ENCODE data around the gene B4GALNT3.

The B4GALNT3 gene

DNA sequence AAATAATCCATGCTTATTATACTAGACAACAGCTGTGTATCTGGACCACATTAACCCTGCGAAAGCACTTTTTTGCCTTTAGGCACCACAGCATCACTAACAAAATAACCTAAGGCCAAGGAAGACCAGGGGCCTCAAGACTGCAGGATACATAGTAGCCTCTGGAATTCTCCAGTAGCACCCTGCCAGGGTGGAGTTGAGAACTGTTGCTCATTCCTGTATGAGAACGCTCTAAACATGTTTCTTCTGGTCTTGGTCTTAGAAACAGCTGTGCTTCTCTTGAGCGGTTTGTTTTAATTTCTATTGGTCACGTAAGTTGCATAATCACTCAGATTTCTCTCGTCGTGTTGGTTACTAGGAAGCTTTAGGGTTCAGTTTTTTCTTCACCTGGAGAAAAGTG is 7.9 kb downstream of the B4GALNT3 start:
- DNase-seq (ENCODE audit: low spot score), result no peak

DNA sequence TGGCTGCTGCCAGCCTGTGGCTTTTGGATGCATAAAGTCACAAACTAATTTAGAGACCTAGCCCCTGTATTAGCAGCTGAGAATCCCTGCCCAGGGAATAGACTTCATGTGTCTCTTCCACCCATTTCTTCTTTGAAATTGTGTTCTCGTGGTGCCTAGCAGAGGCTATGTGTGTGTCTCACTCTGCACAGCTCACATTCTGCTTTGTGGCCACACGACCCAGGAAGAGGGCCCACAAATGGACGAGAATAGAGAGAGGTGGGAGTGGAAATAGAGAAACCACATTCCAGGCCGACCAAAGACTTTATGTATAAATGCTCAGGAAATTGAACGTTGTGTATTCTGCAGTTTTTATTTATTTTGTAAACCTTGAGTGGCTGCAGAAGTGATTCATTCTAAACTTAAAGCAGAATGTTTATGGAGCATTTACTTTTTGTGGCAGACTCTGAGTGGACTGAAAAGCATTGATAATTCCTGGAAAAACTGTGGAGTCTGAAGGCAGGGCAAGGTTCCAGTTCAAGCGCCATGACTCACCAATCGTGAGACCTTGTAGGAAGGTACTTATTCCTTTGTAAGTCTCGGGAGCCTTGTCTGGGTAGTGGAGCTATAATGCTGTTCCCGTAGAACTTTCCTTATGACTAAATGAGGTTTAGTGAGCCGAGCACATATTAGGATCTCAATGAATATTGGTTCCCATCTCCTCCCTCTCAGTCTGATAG is 9.1 kb downstream of the B4GALNT3 start:
- DNase-seq (ENCODE audit: low spot score), result no peak

DNA sequence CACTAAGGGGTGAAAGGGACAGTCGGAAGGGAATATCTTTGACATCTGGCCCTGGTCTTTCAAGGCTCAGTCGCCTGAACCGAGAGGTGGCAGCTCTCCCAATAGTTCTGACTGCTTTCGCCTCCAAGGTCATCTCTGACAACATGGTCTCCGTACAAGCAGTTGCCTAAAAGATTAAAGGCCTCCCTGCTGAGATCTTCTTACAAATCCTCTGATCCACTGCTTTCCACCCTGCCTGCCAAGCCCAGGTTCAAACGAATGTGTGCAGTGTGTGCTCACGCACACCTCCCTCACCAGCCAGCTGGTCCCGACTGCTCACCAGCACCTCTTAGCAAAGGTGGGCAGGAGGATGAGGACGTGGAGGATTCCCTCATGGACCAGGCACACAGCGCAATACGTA is 10.4 kb downstream of the B4GALNT3 start:
- DNase-seq (ENCODE audit: low spot score), result no peak

DNA sequence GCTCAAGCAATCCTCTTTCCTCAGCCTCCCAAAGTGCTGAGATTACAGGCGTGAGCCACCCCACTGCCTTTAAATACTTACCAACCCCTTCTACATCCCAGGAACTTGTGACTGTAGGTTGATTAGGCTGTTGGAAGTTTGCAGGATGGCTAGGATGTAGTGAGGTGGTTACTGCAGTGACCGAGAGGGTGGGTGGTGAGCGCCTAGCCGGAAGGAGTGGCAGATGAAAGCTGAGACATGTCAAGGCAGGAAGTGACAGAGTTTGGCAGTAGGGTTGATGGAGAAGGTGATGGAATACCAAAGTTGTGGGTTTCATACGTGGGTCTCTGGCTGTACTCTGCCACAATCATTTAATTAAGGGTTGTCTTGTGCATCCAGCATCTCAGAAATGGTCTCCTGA is 13.5 kb downstream of the B4GALNT3 start:
- DNase-seq (ENCODE audit: low spot score), result no peak

DNA sequence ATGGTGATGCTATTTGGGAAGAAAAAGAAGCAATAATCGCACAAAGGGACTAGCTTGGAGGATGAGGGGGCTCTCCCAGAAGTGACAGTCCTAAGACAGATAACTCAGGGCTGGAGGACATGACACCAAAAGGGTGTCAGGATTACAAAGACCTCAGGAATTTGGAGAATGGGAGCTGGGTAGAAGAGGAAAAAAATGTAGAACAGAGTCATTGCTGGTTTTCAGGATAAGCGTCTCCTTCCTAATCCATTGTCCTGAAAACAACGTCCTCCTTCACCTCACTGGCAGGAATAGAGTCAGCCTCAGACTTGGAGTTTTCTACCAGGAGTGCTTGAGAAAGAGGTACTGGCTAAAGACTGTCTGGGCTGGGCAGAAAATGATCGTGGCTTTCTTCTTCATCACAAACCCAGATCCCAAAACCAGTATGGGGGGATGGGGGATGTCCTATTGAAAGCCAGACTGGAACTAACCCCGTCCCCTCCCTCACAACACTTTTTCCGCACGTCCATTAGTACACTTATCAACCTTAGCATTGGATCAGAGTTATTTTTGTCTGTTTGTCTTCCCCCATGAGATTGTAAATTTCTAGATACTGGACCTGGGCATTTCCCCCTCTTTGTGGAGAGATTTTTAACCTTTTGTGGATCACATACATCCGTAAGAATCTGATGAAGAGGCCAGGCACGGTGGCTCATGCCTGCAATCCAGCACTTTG is 14.3 kb downstream of the B4GALNT3 start:
- no peak for DNase-seq (ENCODE audit: low spot score)

DNA sequence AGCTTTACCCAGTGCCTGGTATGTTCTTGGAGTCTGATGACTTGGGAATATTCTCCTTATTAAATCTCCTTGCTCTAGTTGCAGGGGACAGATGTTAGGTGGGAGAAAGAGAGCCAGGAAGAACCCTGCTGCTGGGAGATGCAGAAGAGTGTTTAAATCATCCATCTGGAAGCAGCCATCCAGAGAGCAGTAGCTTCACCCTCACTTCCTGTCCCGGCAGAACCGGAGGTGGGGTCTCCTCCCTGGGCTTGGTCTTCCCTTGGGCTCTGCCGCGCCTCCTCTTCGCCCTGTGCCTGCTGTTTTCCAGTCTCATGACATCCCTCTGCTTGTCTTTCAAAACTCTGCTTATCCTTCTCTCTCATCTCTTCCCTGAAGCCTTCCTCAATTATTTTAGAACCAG is 15.5 kb downstream of the B4GALNT3 start:
- no peak for DNase-seq (ENCODE audit: low spot score)

DNA sequence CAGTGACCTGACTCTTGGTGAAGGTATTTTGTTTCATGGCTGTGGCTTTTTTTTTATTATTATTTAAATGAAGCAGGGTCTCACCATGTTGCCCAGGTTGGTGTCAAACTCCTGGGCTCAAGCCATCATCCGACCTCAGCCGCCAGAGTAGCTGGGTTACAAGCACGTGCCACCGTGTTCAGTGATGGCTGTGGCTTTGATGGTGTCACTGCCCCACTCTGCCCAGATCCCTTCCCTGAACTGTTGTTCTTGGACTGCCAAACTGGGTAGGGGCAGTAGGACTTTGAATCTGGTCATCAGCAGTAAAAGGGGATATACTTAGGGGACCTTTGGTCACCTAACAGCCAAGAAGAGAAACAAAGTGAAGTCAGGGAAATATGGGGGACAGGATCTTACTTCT is 19.4 kb downstream of the B4GALNT3 start:
- no peak for DNase-seq (ENCODE audit: low spot score)

DNA sequence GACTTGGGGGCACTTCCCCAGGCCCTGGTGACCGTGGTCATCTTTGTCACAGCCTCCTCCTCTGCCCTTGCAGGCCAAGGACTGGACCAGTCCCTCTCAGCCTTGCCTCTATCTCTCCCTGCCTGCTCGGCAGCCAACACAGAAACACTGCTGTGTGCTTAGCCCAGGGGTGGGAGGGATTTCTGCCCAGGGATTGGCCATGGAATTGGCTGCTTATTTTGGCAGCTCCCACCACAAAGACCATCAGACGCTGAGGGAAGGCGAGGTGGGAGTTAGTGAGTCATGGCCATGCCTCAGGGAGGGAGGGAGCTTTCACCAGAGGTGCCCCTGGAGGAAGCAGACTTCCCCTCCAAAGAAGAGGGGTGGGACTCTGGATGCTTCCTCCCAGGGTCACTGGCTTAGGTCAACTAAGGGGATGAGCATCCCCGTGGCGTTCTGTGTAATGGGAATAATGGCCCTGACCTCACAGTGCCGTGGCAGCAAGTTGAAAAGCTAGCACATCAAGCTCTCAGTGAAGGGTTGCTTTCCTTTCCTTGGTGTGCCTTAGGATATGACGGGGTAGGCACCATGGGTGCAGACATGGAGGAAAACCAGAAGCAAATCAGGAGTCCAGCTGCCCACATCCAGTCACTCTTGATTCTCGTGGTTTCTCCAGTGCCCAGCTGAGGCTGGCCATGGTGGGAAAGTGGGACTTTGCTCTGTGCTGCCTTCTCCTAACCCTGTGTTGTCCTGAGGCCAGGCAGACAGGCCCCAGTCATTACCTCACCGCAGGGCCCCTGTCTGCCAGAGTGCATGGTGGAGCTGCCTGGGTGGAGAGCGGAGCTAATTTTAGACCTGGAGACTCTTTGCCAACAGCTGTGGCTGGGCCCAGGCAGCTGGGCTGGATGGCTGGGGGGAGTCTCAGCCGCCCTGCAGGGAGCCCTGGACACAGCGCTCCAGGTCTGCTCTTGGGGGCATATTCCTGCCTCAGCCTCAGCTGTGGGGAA is 21.4 kb downstream of the B4GALNT3 start:
- no peak for DNase-seq (ENCODE audit: low spot score)

DNA sequence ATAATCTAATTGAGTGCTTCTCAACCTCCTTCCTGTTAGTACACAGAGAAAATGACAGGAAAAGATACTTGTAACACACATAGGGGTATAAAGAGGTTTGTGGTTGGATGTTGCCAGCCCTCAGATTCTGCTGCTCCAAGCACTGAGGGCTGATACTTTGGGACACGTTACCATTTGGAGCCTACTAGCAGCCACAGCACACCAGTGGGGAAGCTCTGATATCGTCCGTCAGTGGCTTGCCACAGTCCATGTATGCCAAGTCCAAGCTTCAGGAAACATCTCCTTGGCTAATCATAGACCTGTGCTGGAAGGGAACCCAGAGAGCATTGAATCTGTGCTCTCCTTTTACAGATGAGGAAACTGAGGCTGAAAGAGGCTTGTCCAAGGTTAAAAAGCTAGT is 22.3 kb downstream of the B4GALNT3 start:
- no peak for DNase-seq (ENCODE audit: low spot score)

DNA sequence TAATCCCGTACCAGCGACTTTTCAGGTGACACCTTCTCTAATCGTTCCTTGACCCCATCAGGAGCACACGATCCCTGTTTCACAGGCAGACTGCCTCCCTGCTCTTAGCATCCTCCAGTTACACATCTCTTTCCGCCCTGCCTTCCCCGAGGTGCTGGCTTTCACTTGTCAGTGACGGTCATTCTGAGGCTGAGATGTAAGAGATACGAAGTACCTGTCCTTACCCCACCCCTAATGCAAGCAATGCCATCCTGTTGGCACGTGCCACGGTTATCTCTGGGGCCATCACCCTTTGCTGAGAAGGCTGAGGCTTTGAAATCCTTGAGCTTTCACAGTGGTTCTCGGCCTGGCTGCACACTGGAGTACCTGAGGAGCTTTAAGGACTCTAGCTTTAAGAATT is 24.4 kb downstream of the B4GALNT3 start:
- no peak for DNase-seq (ENCODE audit: low spot score)

DNA sequence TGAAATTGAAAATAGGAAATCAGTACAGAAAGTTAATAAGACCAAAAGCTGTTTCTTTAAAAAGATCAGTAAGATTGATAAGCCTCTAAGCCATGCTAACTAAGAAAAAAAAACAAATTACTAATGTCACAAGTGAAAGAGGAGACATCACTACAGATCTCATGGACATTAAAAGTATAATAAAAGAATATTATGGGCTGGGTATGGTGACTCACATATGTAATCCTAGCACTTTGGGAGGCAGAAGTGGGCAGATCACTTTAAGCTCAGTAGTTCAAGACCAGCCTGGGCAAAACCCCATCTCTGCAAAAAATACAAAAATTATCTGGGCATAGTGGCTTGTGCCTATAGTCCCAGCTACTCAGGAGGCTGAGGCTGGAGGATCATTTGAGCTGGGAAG is 30.5 kb downstream of the B4GALNT3 start:
- DNase-seq (ENCODE audit: low spot score), result no peak

DNA sequence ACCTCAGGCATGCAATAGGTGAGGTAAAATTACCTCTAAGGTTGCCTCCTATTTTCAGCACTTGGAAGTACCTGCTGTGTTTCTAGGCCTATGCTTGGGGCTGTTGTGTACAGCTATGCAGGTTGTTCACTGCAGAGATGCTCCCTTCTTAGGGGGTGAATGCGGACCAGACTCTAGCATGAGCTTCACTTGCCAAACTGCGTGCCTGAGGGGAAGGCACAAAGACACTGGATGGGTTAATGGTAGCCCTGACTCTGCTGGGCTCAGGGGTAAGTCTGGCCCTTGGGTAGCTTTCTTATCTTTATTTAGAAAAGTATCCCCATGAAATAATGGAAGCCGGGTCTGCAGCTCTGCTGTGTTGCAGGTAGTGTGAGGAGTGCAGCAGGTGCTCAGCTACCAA is 35.7 kb downstream of the B4GALNT3 start:
- no peak for DNase-seq (ENCODE audit: low spot score)

DNA sequence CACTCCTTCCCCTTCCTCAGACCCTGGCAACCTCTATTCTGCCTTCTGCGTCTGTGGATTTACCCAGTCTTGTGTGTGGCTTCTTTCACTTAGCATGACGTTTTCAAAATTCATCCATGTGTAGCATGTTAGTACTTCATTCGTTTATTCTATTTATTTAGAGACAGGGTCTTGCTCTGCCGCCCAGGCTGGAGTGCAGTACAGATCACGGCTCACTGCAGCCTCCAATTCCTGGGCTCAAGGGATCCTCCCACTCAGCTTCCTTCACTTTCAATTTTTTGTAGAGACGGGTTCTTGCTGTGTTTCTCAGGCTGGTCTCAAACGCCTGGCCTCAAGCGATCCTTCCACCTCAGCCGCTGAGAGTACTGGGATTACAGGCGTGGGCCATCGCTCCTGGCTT is 37.0 kb downstream of the B4GALNT3 start:
- DNase-seq (ENCODE audit: low spot score), result no peak

DNA sequence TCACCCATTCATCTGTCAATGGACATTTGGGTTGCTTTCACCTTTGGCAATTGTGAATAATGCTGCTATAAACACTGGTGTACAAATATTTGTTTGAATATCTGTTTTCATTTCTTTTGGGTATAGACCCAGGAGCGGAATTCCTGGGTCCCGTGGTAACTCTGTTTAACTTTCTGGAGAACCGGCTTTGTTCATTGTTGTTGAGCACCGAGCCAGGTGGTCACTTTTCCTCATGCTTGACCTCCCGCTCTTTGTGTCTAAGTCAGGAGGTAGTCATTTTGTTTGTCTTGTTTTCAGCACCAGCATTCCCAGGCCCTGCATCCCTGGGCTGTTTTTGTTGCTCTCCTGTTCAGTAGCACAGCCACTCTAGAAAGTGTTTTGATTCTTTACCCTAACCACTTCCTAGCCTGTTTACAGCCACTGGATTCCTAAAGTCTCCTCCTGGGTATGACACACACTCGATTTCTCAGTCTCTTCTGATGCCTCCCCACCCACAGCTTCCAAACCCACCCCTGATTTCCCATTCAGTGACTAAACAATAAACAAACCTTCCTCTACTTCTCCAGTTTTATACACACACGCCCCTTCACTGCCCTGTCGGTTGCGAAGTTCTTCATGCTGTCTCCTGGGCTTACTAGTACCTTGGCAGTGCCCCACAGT is 37.9 kb downstream of the B4GALNT3 start:
- no peak for DNase-seq (ENCODE audit: low spot score)

DNA sequence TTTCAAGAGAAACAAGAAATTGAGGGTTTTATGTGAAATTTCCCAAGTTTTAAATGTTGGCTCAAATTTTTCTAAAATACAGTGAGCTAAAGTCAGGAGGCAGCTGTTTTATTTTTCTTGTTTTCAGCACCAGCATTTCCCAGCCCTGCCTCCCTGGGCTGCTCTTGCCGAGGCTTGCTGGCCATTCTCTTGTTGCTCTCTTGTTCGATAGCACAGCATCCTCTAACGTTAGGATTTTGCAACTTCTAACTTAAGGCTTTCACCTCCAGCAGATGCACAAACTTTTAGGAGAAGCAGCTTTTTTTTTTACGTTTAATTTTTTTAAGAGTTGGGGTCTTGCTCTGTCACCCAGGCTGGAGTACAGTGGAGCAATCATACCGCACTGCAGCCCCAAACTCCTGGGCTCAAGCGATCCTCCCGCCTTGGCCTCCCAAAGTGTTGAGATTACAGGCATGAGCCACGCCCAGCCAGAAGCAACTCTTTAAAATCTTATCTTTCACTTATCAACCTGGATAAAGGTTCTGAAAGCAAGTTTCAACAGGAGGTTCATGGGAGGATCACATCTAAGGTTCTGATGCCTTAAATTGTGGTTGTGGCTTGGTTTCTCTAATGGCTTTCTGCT is 40.2 kb downstream of the B4GALNT3 start:
- DNase-seq (ENCODE audit: low spot score), result no peak

DNA sequence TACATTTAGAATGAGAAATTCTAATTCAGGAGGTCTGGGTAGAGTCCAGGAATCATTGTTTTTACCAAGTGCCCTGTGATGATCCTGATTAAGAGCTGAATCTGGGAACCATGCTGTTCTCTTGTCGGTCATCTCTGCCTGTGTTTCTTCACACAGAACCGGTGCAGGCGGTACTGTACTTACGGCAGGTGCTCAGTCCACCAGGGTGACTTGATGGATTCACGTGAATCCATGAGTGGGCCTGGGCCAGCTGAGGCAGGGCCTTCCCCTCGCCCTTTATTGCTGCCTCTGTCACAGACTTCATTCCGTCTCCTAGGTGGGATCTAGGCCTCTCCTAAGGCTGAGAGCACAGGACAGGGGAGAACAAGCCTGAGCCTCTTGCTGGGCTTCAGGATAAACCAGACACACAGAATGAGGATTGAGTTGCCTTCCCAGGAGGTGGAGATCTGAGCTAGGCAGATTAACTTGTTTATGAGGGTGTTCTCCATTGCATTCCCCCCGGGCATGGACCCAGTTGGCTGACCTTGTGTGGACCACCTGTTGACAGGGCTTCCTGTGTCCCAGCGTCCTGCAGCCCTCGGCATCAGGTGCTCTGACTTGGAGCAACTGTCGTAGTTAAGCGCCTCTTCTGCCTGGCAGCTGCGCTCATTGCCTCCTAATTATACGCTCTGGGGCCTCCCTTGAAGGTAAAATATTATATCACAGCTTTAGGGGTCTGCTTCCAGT is 42.1 kb downstream of the B4GALNT3 start:
- no peak for DNase-seq (ENCODE audit: low spot score)

DNA sequence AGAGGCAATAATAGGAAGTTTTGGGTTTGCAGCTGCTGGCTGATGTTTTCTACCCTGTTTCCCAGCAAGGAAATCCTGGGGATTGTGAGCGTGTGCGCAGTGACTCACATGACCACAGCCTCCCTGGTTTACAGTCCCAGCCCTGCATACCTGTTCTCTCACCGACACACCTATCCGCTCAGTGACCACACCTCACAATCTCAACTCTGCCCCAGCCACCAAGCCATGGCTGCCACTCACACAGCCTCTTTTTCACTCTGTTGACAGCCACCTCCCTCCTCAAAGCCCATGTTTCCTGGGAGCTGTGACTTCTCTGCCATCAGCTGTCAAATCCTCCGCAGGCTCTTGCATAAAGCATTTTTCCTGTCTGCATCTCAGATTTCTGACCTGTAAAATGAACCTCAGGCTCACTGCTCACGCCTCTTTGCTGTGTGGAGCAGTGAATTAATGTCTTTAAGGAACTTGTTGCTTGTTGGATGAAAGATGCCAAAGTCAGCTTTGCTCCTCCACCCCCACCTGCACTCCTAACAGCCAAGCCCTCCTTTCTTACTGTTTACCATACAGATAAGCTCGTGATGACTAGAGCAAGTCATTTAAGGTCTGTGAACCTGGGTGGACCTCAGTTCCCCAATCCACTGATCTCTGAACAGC is 43.5 kb downstream of the B4GALNT3 start:
- DNase-seq (ENCODE audit: low spot score), result no peak

DNA sequence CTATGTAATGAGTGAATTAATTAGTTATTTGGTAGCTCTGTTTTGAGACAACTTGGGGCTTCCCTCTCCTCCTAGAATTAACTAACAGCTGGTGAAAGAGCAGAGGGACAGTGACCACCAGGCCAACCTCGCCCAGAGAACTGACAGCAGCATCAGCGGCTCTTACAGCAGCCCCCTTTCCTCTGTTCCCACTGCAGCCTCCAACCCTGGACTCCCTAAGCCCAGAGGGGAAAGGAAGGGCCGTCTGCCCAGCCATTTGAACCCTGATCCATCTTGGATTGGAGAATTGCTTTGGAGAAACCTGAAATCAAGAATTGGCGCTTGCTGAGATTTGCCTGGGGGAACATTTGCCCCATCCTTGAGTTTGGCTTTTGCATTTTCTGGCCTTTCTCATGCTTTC is 45.5 kb downstream of the B4GALNT3 start:
- DNase-seq (ENCODE audit: low spot score), result no peak

DNA sequence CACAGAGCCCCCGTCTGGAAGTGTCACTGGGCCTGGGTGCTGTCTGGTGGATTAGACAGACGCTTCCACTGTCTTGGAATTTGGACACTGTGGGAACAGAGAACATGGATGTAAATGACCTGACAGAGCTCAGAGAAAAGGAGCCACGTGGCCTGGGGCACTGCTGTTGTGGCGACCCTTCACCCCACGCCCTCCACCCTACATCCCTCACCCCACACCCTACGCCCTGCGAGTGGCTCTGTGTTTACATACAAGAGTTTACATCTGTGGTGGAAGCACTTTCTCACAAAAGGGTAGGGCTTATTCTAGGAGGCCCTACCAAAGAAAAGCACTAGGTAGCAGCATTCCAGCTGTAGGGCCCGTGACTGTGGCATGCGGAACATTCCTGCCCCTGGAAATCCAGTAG is 47.7 kb downstream of the B4GALNT3 start:
- DNase-seq (ENCODE audit: low spot score), result no peak

DNA sequence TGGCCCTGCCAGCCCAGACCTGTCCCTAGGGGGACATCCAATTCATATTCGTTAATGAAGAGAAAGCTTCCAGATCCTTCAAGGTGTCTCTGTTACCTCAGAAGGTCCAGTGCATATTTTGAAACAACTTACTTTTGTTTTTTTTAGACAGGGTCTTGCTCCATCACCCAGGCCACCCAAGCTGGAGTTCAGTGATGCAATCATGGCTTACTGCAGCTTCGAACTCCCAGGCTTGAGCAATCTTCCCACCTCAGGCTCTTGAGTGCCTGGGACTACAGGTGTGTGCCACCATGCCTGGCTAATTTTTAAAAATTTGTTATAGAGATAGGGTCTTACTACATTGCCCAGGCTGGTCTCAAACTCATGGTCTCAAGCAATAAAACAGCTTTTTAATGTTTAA is 48.4 kb downstream of the B4GALNT3 start:
- DNase-seq (ENCODE audit: low spot score), result no peak

All from SK-N-DZ (cell line).